ENCODE data around the gene DDAH2. TPM values are rescaled to one million over a fixed set of nuclear protein-coding genes. Genes with fewer than 3 reads are reported as not detected.

DDAH2 gene
- total RNA-seq, 1 donor from 2014 or later: 150 TPM

DNA sequence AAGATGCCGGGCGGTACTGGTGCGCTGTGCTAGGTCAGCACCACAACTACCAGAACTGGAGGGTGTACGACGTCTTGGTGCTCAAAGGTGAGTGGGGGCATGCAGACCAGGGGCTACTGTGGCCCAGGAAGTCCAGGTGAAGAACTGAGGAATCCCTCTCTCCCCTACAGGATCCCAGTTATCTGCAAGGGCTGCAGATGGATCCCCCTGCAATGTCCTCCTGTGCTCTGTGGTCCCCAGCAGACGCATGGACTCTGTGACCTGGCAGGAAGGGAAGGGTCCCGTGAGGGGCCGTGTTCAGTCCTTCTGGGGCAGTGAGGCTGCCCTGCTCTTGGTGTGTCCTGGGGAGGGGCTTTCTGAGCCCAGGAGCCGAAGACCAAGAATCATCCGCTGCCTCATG is 21.4 kb downstream of the DDAH2 start:
- Histone ChIP-seq H3K4me3 (no peak overlapping the region), H3K36me3 (no peaks in the 10 kb centered on the region), H3K27me3 (no peaks in the 10 kb centered on the region), H3K4me1 (peaks cover 0 to 7% of the 10 kb centered on the region in 2 donors), H3K27ac (no peak overlapping the region), H3K9me3 (no peaks in the 10 kb centered on the region)
- intact Hi-C loops (cut with DNase I): no loop called here
- TF ChIP-seq CTCF (IDR thresholded peaks at IDR 0.05): no peak
- DNase-seq (ENCODE audit: low spot score in 2 of 2): no peak

GRCh38 chr6:31706599-31706998 is 22.5 kb downstream of the DDAH2 start, which contains the start of gene LY6G6F:
Gene LY6G6F, plus strand, starts transcription at chr6:31706866. Its CDS starts 41 bp downstream, at chr6:31706907.
- intact Hi-C loops (cut with DNase I): no loop called here
- no peak for DNase-seq (ENCODE audit: low spot score in 2 of 2)
- peaks cover 6 to 11% of the 10 kb centered on the region in 2 donors for H3K4me1 ChIP-seq
- H3K36me3 ChIP-seq: no peaks in the 10 kb centered on the region
- H3K27ac ChIP-seq: no peak within 1 kb of the TSS
- no peaks in the 10 kb centered on the region for H3K27me3 ChIP-seq
- H3K4me3 ChIP-seq: no peak within 1 kb of the TSS
- no peak for TF ChIP-seq CTCF (IDR thresholded peaks at IDR 0.05)
- no peaks in the 10 kb centered on the region for H3K9me3 ChIP-seq

DNA sequence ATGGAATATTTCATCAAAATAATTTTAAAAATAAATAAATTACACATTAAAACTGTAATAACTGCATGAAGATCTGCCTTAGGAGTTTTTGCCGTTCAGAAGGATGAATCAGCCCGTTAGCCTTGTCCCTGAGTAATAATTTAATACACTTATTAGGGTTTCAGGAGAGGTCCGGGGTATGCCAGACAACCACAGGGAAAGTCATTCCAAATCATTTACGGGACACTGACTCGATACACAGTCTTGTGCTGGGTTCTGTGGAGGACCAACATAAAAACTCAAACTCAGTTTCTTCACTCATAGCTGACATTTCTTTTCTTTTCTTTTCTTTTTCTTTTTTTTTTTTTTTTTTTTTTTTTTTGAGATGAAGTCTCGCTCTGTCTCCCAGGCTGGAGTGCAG is 23.2 kb downstream of the DDAH2 start:
- no peaks in the 10 kb centered on the region for H3K9me3 ChIP-seq
- no peak overlapping the region for H3K4me3 ChIP-seq
- H3K27ac ChIP-seq: no peak overlapping the region
- DNase-seq (ENCODE audit: low spot score in 2 of 2): no peak
- intact Hi-C loops (cut with DNase I): no loop called here
- no peaks in the 10 kb centered on the region for H3K27me3 ChIP-seq
- H3K36me3 ChIP-seq: no peaks in the 10 kb centered on the region
- TF ChIP-seq CTCF (IDR thresholded peaks at IDR 0.05): no peak
- H3K4me1 ChIP-seq: peaks cover 11 to 18% of the 10 kb centered on the region in 2 donors

- Histone ChIP-seq H3K4me1 (peaks cover 13 to 21% of the 10 kb centered on the region in 2 donors), H3K4me3 (peak within 1 kb of the TSS; percentile 72 to 78), H3K9me3 (no peaks in the 10 kb centered on the region), H3K27me3 (no peaks in the 10 kb centered on the region), H3K27ac (peak within 1 kb of the TSS; percentile 92 to 97), H3K36me3 (peaks cover 12 to 20% of the 10 kb centered on the region in 2 donors)
- intact Hi-C loops (cut with DNase I): loop anchor here (1.0 to 2.0 kb wide), 4 partner anchors 26 to 160 kb away; partner anchors contain the start of genes CLIC1, CSNK2B, DDAH2 and NEU1
- DNase-seq (ENCODE audit: low spot score in 2 of 2): peak; percentile 97 to 100
- no peak for TF ChIP-seq CTCF (IDR thresholded peaks at IDR 0.05)
Observed at GRCh38 chr6:31702819-31703716, 26.0 kb downstream of the DDAH2 start, which contains the start of gene ABHD16A. Gene ABHD16A, minus strand, starts transcription at chr6:31703324. Its CDS starts 43 bp downstream, at chr6:31703281.

DNA sequence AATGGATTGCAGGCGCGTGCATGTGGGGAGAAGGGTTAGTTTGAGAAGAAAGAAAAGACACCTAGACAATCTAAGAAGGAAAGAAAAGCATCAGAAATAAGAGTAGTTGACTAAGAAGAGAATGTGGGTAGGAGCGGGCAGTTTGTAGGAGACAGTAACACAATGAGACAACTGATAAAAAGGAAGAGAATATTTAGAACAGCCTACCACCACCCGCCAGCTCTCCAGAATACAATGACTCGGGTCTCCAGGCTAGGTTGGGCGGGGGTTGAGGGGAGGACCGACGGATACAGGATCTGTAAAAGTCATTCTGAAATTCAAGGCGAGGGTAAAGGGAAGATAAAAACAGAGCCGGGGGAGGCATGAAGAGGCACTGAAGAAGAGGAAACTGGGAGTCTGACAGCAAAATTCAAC is 26.7 kb downstream of the DDAH2 start:
- TF ChIP-seq CTCF (IDR thresholded peaks at IDR 0.05): no peak
- H3K4me3 ChIP-seq: peak overlapping the region; percentile 72 to 78
- no peaks in the 10 kb centered on the region for H3K27me3 ChIP-seq
- H3K9me3 ChIP-seq: no peaks in the 10 kb centered on the region
- H3K27ac ChIP-seq: peak overlapping the region; percentile 92 to 97
- intact Hi-C loops (cut with DNase I): loop anchor here (2.0 kb wide), 2 partner anchors 34 to 160 kb away; partner anchors contain the start of genes CLIC1 and NEU1
- H3K4me1 ChIP-seq: peaks cover 13 to 21% of the 10 kb centered on the region in 2 donors
- no peak for DNase-seq (ENCODE audit: low spot score in 2 of 2)
- peaks cover 12 to 20% of the 10 kb centered on the region in 2 donors for H3K36me3 ChIP-seq
